ENCODE data around the gene SEPTIN8.

Gene SEPTIN8

DNA sequence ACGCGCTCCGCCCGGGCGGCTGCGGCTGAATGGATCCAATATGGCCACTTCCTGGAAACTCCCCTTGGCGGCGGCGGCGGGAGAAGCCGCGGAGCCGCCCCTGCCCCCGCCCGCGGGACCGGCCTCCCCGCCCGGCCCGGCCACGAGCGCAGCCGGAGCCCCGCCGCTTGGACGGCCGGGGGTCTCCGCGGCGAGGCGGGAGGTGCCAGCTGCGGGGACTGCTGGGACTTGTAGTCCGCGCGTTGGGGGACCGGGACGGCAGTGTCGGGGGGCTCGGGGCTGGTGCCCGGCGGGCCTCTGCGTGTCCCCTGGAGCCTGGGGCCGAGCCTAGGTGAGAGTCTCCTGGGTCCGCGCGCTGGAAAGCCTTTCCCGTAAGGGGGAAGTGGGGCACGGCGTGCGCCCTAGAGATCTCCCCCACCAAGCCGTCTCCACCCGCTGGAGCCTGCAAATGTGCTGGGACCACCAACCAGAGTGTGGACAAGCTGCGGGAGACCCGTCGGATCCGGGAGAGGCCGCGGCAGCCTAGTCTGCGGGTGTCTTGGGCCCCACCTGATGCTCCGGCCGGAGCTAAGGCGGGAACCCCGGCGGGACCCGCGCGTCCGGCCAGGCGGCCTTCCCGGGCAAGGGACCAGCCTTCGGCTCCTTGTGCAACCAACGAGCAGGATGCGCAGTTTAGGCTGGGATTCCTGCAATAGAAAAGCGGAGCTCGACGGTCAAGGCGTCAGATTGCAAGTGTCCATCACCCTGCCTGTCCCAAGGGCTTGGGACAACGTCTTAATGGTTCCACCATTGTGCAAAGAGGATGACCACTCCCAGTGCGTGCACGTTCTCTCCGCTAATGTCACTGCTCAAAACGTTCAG, at the start of gene SEPTIN8 (continued):
- TF ChIP-seq, protein P1, sequence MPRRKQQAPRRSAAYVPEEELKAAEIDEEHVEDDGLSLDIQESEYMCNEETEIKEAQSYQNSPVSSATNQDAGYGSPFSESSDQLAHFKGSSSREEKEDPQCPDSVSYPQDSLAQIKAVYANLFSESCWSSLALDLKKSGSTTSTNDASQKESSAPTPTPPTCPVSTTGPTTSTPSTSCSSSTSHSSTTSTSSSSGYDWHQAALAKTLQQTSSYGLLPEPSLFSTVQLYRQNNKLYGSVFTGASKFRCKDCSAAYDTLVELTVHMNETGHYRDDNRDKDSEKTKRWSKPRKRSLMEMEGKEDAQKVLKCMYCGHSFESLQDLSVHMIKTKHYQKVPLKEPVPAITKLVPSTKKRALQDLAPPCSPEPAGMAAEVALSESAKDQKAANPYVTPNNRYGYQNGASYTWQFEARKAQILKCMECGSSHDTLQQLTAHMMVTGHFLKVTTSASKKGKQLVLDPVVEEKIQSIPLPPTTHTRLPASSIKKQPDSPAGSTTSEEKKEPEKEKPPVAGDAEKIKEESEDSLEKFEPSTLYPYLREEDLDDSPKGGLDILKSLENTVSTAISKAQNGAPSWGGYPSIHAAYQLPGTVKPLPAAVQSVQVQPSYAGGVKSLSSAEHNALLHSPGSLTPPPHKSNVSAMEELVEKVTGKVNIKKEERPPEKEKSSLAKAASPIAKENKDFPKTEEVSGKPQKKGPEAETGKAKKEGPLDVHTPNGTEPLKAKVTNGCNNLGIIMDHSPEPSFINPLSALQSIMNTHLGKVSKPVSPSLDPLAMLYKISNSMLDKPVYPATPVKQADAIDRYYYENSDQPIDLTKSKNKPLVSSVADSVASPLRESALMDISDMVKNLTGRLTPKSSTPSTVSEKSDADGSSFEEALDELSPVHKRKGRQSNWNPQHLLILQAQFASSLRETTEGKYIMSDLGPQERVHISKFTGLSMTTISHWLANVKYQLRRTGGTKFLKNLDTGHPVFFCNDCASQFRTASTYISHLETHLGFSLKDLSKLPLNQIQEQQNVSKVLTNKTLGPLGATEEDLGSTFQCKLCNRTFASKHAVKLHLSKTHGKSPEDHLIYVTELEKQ (tag by site-specific recombination; IDR thresholded peaks at IDR 0.05; ENCODE audit: borderline replicate concordance): no peak
- no peak for TF ChIP-seq MYNN (tag by site-specific recombination; IDR thresholded peaks at IDR 0.05; ENCODE audit: borderline replicate concordance)
- TF ChIP-seq ZNF629 (tag by site-specific recombination; IDR thresholded peaks at IDR 0.05): no peak
- TF ChIP-seq RBAK (tag by site-specific recombination; IDR thresholded peaks at IDR 0.05): no peak
- TF ChIP-seq ZNF324 (tag by site-specific recombination; IDR thresholded peaks at IDR 0.05): no peak; the same call in 1 of the 2 replicates
- no peak for TF ChIP-seq ZNF175 (tag by site-specific recombination; IDR thresholded peaks at IDR 0.05)
- TF ChIP-seq ZNF670 (tag by site-specific recombination; IDR thresholded peaks at IDR 0.05; ENCODE audit: low read depth): no peak
- TF ChIP-seq ZNF747 (tag by site-specific recombination; IDR thresholded peaks at IDR 0.05): no peak
- no peak for TF ChIP-seq ZNF211 (tag by site-specific recombination; IDR thresholded peaks at IDR 0.05; ENCODE audit: low read depth)
- TF ChIP-seq ZNF76 (tag by site-specific recombination; IDR thresholded peaks at IDR 0.05; ENCODE audit: borderline replicate concordance, low read depth): peak; percentile 89
- TF ChIP-seq ZNF626 (tag by site-specific recombination; IDR thresholded peaks at IDR 0.05): no peak
- TF ChIP-seq ZNF555 (tag by site-specific recombination; conservative IDR thresholded peaks at IDR 0.05): no peak
- TF ChIP-seq, protein P2, sequence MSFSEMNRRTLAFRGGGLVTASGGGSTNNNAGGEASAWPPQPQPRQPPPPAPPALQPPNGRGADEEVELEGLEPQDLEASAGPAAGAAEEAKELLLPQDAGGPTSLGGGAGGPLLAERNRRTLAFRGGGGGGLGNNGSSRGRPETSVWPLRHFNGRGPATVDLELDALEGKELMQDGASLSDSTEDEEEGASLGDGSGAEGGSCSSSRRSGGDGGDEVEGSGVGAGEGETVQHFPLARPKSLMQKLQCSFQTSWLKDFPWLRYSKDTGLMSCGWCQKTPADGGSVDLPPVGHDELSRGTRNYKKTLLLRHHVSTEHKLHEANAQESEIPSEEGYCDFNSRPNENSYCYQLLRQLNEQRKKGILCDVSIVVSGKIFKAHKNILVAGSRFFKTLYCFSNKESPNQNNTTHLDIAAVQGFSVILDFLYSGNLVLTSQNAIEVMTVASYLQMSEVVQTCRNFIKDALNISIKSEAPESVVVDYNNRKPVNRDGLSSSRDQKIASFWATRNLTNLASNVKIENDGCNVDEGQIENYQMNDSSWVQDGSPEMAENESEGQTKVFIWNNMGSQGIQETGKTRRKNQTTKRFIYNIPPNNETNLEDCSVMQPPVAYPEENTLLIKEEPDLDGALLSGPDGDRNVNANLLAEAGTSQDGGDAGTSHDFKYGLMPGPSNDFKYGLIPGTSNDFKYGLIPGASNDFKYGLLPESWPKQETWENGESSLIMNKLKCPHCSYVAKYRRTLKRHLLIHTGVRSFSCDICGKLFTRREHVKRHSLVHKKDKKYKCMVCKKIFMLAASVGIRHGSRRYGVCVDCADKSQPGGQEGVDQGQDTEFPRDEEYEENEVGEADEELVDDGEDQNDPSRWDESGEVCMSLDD (tag by site-specific recombination; IDR thresholded peaks at IDR 0.05): peak; percentile 80
- TF ChIP-seq, protein P3, sequence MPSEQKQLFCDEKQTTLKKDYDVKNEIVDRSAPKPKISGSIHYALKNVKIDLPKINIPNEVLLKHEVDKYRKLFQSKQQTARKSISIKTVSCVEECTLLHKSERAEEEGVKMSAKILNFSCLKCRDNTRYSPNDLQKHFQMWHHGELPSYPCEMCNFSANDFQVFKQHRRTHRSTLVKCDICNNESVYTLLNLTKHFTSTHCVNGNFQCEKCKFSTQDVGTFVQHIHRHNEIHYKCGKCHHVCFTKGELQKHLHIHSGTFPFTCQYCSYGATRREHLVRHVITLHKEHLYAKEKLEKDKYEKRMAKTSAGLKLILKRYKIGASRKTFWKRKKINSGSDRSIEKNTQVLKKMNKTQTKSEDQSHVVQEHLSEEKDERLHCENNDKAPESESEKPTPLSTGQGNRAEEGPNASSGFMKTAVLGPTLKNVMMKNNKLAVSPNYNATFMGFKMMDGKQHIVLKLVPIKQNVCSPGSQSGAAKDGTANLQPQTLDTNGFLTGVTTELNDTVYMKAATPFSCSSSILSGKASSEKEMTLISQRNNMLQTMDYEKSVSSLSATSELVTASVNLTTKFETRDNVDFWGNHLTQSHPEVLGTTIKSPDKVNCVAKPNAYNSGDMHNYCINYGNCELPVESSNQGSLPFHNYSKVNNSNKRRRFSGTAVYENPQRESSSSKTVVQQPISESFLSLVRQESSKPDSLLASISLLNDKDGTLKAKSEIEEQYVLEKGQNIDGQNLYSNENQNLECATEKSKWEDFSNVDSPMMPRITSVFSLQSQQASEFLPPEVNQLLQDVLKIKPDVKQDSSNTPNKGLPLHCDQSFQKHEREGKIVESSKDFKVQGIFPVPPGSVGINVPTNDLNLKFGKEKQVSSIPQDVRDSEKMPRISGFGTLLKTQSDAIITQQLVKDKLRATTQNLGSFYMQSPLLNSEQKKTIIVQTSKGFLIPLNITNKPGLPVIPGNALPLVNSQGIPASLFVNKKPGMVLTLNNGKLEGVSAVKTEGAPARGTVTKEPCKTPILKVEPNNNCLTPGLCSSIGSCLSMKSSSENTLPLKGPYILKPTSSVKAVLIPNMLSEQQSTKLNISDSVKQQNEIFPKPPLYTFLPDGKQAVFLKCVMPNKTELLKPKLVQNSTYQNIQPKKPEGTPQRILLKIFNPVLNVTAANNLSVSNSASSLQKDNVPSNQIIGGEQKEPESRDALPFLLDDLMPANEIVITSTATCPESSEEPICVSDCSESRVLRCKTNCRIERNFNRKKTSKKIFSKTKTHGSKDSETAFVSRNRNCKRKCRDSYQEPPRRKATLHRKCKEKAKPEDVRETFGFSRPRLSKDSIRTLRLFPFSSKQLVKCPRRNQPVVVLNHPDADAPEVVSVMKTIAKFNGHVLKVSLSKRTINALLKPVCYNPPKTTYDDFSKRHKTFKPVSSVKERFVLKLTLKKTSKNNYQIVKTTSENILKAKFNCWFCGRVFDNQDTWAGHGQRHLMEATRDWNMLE (tag by site-specific recombination; conservative IDR thresholded peaks at IDR 0.05; ENCODE audit: low read depth): no peak
- TF ChIP-seq, protein P4, sequence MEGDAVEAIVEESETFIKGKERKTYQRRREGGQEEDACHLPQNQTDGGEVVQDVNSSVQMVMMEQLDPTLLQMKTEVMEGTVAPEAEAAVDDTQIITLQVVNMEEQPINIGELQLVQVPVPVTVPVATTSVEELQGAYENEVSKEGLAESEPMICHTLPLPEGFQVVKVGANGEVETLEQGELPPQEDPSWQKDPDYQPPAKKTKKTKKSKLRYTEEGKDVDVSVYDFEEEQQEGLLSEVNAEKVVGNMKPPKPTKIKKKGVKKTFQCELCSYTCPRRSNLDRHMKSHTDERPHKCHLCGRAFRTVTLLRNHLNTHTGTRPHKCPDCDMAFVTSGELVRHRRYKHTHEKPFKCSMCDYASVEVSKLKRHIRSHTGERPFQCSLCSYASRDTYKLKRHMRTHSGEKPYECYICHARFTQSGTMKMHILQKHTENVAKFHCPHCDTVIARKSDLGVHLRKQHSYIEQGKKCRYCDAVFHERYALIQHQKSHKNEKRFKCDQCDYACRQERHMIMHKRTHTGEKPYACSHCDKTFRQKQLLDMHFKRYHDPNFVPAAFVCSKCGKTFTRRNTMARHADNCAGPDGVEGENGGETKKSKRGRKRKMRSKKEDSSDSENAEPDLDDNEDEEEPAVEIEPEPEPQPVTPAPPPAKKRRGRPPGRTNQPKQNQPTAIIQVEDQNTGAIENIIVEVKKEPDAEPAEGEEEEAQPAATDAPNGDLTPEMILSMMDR (tag by site-specific recombination; IDR thresholded peaks at IDR 0.05): no peak
- TF ChIP-seq, protein P5, sequence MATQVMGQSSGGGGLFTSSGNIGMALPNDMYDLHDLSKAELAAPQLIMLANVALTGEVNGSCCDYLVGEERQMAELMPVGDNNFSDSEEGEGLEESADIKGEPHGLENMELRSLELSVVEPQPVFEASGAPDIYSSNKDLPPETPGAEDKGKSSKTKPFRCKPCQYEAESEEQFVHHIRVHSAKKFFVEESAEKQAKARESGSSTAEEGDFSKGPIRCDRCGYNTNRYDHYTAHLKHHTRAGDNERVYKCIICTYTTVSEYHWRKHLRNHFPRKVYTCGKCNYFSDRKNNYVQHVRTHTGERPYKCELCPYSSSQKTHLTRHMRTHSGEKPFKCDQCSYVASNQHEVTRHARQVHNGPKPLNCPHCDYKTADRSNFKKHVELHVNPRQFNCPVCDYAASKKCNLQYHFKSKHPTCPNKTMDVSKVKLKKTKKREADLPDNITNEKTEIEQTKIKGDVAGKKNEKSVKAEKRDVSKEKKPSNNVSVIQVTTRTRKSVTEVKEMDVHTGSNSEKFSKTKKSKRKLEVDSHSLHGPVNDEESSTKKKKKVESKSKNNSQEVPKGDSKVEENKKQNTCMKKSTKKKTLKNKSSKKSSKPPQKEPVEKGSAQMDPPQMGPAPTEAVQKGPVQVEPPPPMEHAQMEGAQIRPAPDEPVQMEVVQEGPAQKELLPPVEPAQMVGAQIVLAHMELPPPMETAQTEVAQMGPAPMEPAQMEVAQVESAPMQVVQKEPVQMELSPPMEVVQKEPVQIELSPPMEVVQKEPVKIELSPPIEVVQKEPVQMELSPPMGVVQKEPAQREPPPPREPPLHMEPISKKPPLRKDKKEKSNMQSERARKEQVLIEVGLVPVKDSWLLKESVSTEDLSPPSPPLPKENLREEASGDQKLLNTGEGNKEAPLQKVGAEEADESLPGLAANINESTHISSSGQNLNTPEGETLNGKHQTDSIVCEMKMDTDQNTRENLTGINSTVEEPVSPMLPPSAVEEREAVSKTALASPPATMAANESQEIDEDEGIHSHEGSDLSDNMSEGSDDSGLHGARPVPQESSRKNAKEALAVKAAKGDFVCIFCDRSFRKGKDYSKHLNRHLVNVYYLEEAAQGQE (tag by site-specific recombination; IDR thresholded peaks at IDR 0.05): no peak
- TF ChIP-seq ZFP37 (tag by site-specific recombination; IDR thresholded peaks at IDR 0.05): no peak
